ENCODE results near the gene GPX4. TPM values are rescaled to one million over a fixed set of nuclear protein-coding genes. Genes with fewer than 3 reads are reported as not detected.

Gene GPX4
- total and polyA plus RNA-seq, 9 of the 15 experiments (the other 6 are each of a cell fraction or from before 2014, with no cell fraction given): 61.4 to 661 (median 349) TPM

GRCh38 chr19:1113030-1113985 is 9.5 kb downstream of the GPX4 start (continued):
- TF ChIP-seq RNF219 (CRISPR knock-in tag; IDR thresholded peaks at IDR 0.05) (no peak), TCF3 (CRISPR knock-in tag; IDR thresholded peaks at IDR 0.05) (peak; percentile 9; the same call in 1 of the 2 replicates), ZNF79 (CRISPR knock-in tag; IDR thresholded peaks at IDR 0.05; ENCODE audit: low read depth) (no peak), SMC3 (conservative IDR thresholded peaks at IDR 0.05; ENCODE audit: insufficient read depth, low read depth, low read length) (peak; percentile 81), NR4A1 (CRISPR knock-in tag; IDR thresholded peaks at IDR 0.05) (no peak), NR4A1 (tag; IDR thresholded peaks at IDR 0.05) (no peak), ZFP91 (CRISPR knock-in tag; IDR thresholded peaks at IDR 0.05) (0 out of 2 replicates have a peak, but pooled peaks have one; percentile 14), PTBP1 (IDR thresholded peaks at IDR 0.05; ENCODE audit: low read depth, low read length) (no peak), FIP1L1 (IDR thresholded peaks at IDR 0.05; ENCODE audit: low read depth, low read length, poor library complexity, severe bottlenecking) (peak; percentile 33), ZFX (CRISPR knock-in tag; IDR thresholded peaks at IDR 0.05) (peak; percentile 59), XRCC5 (IDR thresholded peaks at IDR 0.05; ENCODE audit: low read depth, low read length) (peak; percentile 47; the same call in 1 of the 2 replicates), HNRNPLL (IDR thresholded peaks at IDR 0.05; ENCODE audit: low read depth, low read length, poor library complexity, severe bottlenecking) (no peak), HCFC1 (IDR thresholded peaks at IDR 0.05; ENCODE audit: low read depth, low read length) (no peak), ZNF347 (CRISPR knock-in tag; IDR thresholded peaks at IDR 0.05; ENCODE audit: low read depth) (no peak), SNAPC5 (CRISPR knock-in tag; IDR thresholded peaks at IDR 0.05) (no peak), KLF1 (tag; IDR thresholded peaks at IDR 0.05) (no peak), MECOM (CRISPR knock-in tag; IDR thresholded peaks at IDR 0.05) (no peak), POLR2G (IDR thresholded peaks at IDR 0.05; ENCODE audit: low read depth, low read length) (peak; percentile 30), ZNF76 (CRISPR knock-in tag; IDR thresholded peaks at IDR 0.05; ENCODE audit: borderline replicate concordance) (no peak)
- TF ChIP-seq, protein P1, sequence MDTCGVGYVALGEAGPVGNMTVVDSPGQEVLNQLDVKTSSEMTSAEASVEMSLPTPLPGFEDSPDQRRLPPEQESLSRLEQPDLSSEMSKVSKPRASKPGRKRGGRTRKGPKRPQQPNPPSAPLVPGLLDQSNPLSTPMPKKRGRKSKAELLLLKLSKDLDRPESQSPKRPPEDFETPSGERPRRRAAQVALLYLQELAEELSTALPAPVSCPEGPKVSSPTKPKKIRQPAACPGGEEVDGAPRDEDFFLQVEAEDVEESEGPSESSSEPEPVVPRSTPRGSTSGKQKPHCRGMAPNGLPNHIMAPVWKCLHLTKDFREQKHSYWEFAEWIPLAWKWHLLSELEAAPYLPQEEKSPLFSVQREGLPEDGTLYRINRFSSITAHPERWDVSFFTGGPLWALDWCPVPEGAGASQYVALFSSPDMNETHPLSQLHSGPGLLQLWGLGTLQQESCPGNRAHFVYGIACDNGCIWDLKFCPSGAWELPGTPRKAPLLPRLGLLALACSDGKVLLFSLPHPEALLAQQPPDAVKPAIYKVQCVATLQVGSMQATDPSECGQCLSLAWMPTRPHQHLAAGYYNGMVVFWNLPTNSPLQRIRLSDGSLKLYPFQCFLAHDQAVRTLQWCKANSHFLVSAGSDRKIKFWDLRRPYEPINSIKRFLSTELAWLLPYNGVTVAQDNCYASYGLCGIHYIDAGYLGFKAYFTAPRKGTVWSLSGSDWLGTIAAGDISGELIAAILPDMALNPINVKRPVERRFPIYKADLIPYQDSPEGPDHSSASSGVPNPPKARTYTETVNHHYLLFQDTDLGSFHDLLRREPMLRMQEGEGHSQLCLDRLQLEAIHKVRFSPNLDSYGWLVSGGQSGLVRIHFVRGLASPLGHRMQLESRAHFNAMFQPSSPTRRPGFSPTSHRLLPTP (IDR thresholded peaks at IDR 0.05; ENCODE audit: borderline replicate concordance, extremely low read depth, insufficient read length): no peak
